HG03571 (cell line): ENCODE data around the gene MLH3.
A peak's percentile ranks its signal among the peaks of the same experiment; 100 is the strongest.
"Not testable (repeated sequence)": the region's sequence is repeated elsewhere in the genome, so short reads cannot be mapped to it uniquely, and the experiment has no call there.

Experiments
- ATAC-seq: cut with Tn5 transposase; IDR thresholded peaks from one replicate; pipeline ENCODE4 v1.9.1; 2021; ENCODE audit not compliant: unreplicated experiment

Gene MLH3

DNA sequence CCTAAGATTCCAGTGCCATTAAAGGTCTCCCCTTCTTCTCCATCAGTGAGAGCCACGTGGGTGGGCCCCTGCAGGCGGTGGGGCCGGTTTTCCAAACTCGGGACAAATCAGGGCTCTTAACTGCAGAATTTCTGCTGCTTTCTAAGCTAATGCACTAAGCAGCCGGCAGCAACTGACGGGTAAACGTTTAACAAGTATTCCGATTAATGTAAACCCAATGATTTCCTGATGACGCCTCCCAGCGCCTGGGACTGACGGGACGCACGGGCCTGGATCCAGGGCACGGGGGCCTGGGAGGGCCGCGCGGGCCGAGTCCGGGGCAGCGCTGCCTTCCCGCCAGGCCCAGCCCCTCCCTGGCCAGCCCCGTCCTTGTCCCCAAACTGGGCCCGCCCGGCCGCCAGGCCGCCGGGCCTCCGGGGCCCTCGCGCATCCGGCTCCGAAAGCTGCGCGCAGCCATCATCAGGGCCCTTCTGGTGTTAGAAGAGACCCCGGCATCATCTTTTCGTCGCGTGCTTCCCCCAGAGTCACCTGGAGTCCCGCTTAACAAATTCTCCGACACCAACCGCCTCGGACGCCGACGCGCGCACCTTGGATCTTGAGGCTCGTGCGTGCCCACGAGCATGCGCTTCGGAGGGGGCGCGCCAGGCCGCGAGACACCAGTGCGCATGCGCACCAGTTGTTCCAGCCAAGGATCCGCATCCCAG is at the start of gene MLH3:
TSS of gene MLH3 (minus strand) at position 616 of the 704 bp plus-strand sequence. CDS start 1,812 bp downstream, outside the sequence.
- ATAC-seq = no peak

DNA sequence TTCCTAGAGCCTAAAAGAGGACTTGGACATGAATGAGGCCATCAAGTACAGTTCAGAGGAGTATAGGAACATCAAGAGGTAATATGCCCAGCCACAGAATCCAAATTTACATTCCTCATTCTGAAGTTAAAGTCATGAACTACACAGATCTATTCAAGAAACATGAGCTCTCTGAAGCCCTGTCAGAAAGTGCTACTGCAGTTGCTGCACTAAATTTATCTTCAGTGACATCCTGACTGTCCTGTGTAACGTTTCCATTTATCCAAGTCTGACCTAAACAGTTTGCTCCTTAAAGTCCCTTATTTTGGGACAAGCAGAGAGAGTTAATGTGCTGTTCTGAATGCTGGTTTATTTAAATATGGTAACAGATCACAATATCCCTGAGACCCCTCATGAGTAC is 47.4 kb upstream of the MLH3 start:
- no peak for ATAC-seq

DNA sequence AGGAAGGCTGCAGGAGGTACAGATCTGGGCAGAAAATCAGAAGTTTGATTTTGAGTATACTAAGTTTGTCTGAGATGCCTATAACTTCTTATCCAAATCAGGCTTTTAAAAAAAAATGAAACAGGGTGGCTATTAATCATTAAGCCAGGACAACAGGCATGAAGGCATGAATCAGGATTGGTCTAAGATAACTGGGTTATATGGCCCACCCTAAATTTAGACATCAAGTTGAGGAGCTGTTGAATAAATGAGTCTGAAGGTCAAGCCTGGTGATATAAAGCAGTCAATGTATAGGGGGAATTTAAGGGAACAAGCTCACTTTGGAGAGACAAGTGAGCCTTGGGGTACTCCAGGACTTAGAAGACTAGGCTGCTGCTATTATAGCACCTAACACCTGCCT is 46.9 kb upstream of the MLH3 start:
- ATAC-seq = no peak

DNA sequence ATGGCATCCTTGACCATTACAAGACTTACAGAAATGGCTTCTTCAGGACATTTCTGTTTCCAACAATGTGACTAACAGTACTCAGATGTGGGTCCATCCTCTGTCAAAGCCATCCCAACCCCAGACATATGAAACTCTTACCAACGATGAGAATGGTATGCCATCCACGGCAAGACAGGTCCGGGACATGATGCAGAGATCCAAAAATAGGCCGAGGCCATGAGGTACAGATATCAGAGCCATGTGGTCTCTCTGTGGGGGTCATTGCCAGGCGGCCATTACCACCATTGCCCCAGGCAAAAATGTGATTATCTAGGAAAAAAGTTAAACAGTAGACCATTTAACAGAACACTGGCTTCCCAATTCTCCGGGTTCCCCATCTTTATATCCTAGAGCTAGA is 45.7 kb upstream of the MLH3 start:
- ATAC-seq = no peak

DNA sequence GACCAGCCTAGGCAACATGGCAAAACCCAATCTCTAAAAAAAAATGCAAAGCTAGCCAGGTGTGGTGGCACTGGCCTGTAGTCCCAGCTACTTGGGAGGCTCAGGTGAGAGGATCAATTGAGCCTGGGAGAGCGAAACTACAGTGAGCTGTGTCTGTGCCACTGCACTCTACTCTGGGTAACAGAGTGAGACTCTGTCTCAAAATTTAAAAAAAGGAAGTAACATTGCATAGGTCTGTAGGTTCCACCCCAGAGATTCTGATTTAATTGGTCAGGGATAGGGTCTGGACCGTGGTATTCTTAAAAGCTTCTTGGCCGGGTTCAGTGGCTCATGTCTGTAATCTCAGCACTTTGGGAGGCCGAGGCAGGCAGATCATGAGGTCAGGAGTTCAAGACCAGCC is 44.4 kb upstream of the MLH3 start:
- no peak for ATAC-seq

DNA sequence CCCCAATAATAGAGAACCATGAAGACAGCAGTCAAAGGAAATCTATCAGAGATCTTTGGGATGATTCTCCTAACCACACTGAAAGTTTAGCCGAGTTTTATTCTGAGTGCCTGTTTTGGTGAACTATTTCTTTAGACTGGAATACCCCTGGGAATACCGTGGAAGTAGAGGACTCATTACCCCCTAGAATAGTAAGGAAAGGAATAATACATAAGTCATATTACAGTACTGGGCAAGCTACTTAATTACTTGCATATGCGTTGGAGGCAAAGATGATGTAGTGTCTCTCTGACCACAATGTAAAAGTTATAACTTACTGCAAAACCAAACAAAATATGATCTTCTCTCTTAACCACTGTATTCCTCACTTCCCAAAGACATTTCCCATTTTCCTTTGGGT is 43.6 kb upstream of the MLH3 start:
- no peak for ATAC-seq

DNA sequence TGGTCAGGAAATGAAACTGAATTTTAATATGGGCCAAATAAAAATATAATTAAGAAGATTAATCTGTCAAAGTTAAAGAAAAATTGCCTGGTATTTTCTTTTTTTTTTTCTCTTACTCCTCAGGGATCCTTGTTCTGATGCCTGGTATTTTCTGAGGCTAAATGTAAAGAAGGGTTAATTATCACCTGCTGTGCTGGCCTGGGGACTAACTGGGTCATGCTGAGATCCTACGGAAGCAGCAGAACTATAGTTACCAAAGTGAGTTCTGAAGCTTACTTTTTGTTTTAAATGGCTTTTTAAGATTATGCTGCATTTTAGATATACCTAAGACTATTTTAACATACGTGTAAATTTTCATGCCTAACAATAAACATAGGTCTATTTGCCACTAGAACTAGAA is 41.4 kb upstream of the MLH3 start:
- ATAC-seq = no peak

DNA sequence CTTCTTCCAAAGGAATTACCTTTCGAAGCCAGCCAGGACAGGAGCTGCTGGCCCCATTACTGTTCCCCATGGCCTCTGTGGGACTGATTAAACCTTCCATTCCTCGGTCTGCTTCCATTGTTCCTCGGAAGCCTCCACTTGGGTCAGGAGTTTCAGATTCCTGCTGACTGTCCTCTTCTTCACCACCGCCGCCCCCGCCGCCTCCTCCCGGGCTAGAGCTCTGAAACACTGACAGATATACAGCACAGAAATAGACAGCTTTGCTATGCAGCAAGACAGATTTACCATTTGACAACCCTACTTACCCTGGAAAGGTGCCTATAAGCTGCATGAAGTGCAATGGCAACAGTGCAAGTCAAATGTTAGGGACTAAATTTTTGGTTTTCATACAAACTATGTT is 40.0 kb upstream of the MLH3 start:
- ATAC-seq = no peak

DNA sequence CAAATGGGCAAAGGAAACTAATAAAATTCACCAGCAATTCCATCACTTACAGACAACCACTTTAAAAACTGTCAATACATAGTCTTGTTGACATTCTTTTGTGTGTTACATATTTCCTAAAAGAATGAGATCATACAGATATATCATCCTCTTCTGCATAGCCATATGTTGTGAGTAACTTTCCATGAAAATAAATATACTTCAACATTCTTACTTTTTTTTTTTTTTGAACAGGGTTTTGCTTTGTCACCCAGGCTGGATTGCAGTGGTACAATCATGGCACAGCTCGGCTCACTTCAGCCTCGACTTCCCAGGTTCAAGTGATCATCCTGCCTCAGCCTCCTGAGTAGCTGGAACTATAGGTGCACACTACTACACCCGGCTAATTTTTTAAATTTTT is 39.1 kb upstream of the MLH3 start:
- ATAC-seq = no peak

DNA sequence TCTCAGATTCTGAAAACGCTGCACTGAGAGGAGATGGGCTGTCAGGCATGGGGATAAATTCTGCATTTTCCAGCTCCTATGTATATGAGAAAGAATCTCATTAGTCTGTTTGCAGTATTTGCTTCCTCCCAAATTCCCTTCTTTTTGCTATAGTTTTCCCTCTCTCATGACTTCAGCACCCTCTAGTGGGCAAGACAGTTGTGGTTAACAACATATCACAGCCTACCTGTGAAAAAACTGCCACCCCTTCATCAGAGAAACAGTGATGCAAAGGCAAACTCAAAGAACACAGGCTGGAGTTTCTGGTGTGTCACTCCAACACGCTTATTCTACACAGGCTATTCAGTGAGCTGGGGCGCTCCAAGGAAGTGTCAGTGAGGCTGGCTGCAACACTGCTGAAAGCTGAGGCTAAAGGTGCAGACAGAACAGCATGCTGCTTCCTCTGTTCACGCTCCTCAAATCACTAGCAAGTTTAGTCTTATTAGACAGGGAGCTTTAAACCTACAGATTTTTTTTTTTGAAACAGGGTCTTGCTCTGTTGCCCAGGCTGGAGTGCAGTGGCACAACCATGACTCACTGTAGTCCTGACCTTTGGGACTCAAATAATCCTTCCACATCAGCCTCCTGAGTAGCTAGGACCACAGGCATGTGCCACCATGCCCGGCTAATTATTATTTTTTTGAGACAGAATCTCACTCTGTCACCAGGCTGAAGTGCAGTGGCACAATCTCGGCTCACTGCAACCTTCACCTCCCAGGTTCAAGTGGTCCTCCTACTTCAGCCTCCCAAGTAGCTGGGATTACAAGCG is 37.5 kb upstream of the MLH3 start:
- no peak for ATAC-seq

DNA sequence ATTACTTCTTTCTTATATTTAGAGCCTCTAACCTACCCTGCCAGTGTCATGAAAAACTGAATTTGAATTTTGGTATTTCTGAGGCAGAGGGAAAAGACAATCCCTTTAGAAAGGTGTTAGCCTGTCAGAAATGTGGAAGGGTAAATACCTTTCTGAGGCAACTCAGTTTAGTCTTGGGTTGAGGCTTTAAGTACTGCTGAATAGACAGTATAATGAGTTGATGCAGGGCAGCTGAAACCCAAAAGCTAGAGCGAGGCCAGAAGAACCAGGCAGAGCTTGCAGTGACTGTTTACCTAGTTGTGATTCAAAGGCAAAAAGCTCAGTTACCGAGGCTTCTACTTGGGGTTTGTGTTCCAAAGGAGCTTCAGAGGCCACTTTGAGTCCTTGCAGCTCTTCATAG is 36.9 kb upstream of the MLH3 start:
- no peak for ATAC-seq

DNA sequence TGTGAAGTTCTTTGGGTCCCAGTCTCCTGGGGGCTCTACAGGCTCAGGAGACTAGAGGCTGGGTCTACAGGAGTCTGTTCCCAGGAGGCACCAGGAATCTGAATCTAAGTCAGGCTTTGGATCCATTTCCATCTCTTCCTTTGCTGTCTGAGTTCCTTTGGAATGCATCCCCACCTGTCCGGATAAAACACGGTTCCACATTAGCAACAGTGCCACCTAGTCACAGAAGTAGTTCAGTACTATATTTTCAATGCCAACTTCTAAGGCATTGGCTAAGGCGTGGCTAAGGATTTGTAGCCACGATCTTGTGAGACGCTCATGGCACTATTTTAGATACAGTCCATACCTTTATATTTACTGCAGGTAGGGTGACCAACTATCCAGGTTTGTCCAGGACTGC is 33.2 kb upstream of the MLH3 start:
- ATAC-seq = no peak

DNA sequence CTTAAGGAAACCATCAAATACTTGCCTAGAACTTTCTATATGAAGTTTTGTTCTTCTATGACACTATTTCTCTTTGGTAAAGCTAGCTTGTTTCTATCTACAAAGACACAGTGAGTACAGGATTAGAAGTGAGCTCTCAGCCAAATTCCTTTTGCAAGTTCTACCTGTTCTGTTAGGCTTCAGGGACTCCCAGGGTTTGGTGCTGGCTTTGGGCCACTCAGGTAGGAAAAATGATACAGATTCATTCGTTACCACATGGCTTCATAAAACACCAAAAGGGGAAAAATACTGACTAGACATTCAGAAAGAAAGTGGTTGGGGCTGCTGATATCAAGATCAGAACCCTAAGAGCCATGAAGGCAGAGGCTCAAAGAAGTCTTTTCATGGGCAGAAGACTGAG is 32.0 kb upstream of the MLH3 start:
- ATAC-seq = no peak

DNA sequence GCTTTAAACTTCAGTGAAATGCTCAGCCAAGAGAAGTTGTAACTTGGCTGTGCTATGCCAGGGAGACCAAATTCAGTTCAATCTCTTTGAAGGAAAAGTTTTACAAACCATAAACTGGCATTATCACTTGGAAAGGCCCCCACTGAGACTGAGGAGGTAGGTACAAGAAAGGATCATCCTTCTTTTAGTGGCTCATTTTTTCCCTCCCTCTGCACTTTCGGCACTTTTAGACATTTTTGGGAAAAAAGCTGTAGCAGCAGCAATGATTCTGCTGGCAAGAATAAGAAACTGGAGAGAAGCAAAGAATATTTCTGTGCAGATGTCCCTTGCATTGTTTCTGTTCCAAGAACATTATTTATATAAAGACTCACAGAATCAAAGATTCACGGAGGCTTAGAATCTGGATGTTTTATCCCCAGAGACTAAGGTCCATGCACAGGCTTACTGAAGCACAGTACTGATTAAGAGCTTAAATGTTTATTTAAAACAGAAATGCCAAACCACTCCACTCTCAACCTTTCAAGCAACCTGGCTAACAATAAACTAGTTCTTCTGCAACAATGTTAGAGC is 30.5 kb upstream of the MLH3 start:
- no peak for ATAC-seq

DNA sequence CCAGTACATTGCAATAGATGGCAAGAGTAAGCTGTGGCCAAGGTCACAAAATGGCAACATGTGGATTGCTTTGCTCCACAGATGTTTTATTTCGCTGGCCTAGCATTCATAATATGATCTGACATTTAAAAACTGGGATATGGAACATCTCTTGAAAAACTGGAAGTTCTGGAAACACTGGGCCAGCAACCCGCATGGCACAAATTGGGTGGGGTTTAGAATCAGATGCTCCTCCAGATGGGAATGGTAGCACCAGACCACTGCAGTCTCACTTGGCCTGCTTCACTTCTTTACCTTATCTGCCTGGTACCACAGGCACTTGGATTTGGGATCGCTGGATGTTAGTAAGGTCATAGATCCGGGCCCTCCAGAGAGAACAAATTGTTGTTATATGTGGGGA is 28.3 kb upstream of the MLH3 start:
- ATAC-seq = no peak

DNA sequence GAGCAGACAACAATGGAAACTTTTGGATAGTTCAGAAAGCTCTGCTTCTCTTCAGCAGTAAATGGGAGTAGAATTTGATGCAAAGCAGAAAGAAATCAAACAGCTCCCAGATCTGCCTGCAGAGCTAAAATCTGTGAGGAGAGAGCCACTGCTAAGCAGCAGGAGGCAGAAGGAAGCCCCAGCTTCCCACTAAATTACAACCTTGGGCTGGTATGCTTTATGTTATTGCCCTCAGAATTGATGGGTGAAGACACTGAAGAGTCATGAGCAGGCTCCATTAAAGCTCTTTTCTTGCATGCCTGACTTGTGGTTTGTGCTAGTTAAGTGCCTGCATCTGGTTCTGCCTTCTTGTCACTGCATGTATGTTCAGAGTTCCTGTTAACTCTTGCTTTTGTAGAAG is 26.5 kb upstream of the MLH3 start:
- ATAC-seq = no peak

DNA sequence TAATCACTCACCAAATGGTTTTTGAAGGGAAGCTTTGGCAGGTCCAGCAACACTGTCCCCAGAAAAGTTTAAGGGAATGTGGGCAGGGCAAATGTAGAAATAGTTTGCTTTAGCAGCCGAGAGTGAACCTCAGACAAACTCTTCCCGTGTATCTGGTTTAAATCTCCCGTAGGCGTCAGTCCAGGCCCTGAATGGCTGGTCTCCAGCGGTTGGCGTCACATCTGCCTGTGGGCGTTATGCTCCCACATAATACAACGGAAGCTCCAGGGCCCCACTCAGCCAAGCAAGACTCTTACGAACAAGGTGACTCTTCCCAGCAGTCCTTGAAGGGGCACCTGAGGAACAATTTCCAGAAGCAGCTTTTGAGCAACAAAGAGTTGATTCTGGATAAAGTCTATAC is 19.1 kb upstream of the MLH3 start:
- ATAC-seq = no peak

DNA sequence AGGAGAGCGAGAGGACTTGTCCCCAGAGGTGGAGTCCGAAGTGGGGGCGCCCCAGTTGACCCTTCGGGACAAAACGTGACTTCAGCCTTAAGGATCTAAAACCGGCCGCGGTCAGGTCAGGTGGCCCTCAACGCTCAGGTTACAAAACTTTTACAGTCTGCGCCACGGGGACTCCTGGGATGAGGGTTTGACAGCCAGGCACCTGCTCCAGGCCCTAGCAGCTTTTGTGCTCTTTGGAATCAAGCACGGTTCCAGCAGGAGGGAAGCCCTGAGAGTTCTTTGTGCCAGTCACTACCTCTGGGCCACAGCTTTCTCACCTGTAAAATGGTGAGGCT is 18.5 kb upstream of the MLH3 start:
- no peak for ATAC-seq

DNA sequence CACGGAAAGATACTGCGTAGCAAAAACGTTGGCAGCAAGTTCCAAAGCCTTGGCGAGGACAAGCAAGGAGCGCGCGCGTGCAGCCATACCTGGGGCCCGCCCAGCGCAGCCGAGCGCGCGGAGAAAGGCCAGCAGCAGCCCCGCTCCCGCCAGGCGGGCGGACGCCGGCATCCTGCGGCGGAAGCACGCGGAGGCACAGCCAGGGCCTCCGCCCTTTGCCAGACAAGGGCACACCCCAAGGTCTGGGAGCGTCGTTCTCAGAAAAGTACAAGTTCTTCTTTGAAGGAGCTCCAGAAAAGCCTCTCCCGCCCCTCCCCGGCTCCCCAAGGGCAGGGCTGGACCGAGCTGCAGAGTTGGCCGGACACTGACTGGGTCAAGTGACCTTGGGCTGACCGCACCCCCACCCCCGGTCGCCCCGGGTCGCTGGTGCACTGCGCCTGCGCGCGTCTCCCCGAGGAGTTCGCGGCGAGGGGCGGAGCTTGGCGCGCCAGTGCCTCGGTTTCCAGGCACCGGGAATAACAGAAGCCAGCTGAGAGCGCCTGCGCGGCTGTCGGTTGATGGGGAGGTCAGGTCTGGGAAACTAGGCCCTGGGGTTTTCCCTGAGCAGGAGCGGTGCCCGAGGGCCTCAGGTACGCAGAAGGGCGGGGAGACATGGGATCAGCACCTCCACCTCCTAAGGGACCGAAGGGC is 18.0 kb upstream of the MLH3 start, which contains the start of gene ZC2HC1C:
TSS of gene ZC2HC1C (plus strand) at position 521 of the 690 bp plus-strand sequence. CDS start 933 bp downstream, outside the sequence.
- ATAC-seq = peak; percentile 59

DNA sequence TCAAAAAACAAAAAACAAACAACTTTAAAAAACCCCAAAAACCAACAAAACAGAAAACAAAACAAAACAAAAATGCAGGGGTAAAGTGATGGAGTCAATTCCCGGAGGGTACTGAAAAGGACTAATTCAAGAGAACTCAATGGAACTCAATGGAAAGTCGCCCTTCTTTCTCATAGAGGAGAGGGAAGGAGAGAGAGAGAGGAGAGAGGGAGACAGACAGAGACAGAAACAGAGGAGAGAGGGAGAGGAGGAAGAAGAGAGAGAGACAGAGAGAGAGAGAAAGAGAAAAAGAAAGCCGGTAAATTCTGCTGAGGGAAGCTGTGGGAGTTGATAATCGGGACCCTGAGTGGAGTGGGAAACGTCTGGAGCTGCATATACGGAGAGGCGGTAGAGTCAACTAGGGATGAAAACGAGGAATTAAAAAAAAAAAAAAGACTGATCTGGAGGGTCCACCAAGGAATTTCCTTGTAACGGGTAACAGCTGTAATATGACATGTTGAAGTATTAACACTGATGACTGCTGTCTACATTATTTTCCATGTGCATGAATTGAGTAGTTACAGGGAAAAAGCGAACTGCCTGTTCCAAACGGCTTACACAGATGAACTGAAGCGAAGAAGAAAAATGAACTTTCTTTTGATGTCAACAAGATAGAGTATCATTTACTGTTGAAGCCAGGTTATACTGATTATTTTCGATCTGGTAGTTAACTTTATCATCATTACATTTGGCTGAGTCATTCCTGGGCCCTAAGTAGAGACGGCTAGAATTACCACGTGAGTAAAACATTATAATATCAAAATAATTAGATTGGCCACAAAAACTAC is 17.2 kb upstream of the MLH3 start:
- no peak for ATAC-seq

DNA sequence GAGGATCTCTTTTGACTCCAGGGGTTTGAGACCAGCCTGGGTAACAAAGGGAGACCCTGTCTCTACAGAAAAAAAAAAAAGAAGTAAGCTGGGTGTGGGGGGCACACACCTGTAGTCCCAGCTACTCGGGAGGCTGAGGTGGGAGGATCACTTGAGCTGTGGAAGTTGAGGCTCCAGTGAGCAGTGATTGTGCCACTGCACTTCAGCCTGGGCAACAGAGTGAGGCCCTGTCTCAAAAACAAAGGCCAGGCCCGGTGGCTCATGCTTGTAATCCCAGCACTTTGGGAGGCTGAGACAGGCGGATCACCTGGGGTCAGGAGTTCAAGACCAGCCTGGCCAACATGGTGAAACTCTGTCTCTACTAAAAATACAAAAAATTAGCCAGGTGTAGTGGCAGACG is 16.5 kb upstream of the MLH3 start:
- not testable (repeated sequence) for ATAC-seq
